ENCODE measurements around the gene SPATA2. TPM values are rescaled to one million over a fixed set of nuclear protein-coding genes. Genes with fewer than 3 reads are reported as not detected.

Gene SPATA2
- total RNA-seq, 1 donor = 3.3 TPM

- DNase-seq (ENCODE audit: insufficient read length, low spot score, missing footprints) = no peak
- Histone ChIP-seq H3K4me1 (ENCODE audit: insufficient read depth, low read length) (no peaks in the 10 kb centered on the region), H3K27ac (ENCODE audit: low read depth, low read length) (no peak overlapping the region)
These were observed 10.6 kb upstream of the SPATA2 start for GRCh38 chr20:49925901-49926454.

GRCh38 chr20:49924247-49924646, 8.9 kb upstream of the SPATA2 start:
- Histone ChIP-seq H3K4me3 (ENCODE audit: insufficient read depth, low read length) (no peak overlapping the region), H4K20me1 (ENCODE audit: insufficient read depth, low read length) (no peaks in the 10 kb centered on the region), H3K27ac (ENCODE audit: low read depth, low read length) (no peak overlapping the region), H3K36me3 (ENCODE audit: insufficient read depth, low read length) (no peaks in the 10 kb centered on the region), H3K4me1 (ENCODE audit: insufficient read depth, low read length) (no peaks in the 10 kb centered on the region), H3K4me2 (ENCODE audit: insufficient read depth, low read length) (no peak overlapping the region), H3K79me2 (ENCODE audit: insufficient read depth, low read length) (no peaks in the 10 kb centered on the region), H3K9me3 (ENCODE audit: low read depth, low read length) (no peaks in the 10 kb centered on the region), H2AFZ (ENCODE audit: low read length) (no peak overlapping the region), H3K27me3 (ENCODE audit: insufficient read depth, low read length) (no peaks in the 10 kb centered on the region)
- TF ChIP-seq CTCF (IDR thresholded peaks at IDR 0.05; ENCODE audit: extremely low read depth, low read depth, low read length) = no peak
- no peak for DNase-seq (ENCODE audit: insufficient read length, low spot score, missing footprints)

More at GRCh38 chr20:49925901-49926454, 10.6 kb upstream of the SPATA2 start:
- Histone ChIP-seq H3K27me3 (ENCODE audit: insufficient read depth, low read length) (no peaks in the 10 kb centered on the region), H3K36me3 (ENCODE audit: insufficient read depth, low read length) (no peaks in the 10 kb centered on the region), H3K4me3 (ENCODE audit: insufficient read depth, low read length) (no peak overlapping the region), H3K9me3 (ENCODE audit: low read depth, low read length) (no peaks in the 10 kb centered on the region), H2AFZ (ENCODE audit: low read length) (no peak overlapping the region), H3K4me2 (ENCODE audit: insufficient read depth, low read length) (no peak overlapping the region), H3K79me2 (ENCODE audit: insufficient read depth, low read length) (no peaks in the 10 kb centered on the region), H4K20me1 (ENCODE audit: insufficient read depth, low read length) (no peaks in the 10 kb centered on the region)
- TF ChIP-seq CTCF (IDR thresholded peaks at IDR 0.05; ENCODE audit: extremely low read depth, low read depth, low read length) = no peak

GRCh38 chr20:49919461-49919860, 4.1 kb upstream of the SPATA2 start:
- no peak overlapping the region for H3K4me3 ChIP-seq (ENCODE audit: insufficient read depth, low read length)
- no peak for TF ChIP-seq CTCF (IDR thresholded peaks at IDR 0.05; ENCODE audit: extremely low read depth, low read depth, low read length)
- H3K4me2 ChIP-seq (ENCODE audit: insufficient read depth, low read length) = no peak overlapping the region
- H3K27me3 ChIP-seq (ENCODE audit: insufficient read depth, low read length) = no peaks in the 10 kb centered on the region
- H3K27ac ChIP-seq (ENCODE audit: low read depth, low read length) = no peak overlapping the region
- H3K36me3 ChIP-seq (ENCODE audit: insufficient read depth, low read length) = no peaks in the 10 kb centered on the region
- peaks cover 6% of the 10 kb centered on the region for H4K20me1 ChIP-seq (ENCODE audit: insufficient read depth, low read length)
- H3K4me1 ChIP-seq (ENCODE audit: insufficient read depth, low read length) = peaks cover 13% of the 10 kb centered on the region
- H3K9me3 ChIP-seq (ENCODE audit: low read depth, low read length) = no peaks in the 10 kb centered on the region
- H3K79me2 ChIP-seq (ENCODE audit: insufficient read depth, low read length) = peaks cover 9% of the 10 kb centered on the region
- DNase-seq (ENCODE audit: insufficient read length, low spot score, missing footprints) = no peak
- H2AFZ ChIP-seq (ENCODE audit: low read length) = no peak overlapping the region

- H3K36me3 ChIP-seq (ENCODE audit: insufficient read depth, low read length) = no peaks in the 10 kb centered on the region
- H3K4me3 ChIP-seq (ENCODE audit: insufficient read depth, low read length) = no peak overlapping the region
- H3K27me3 ChIP-seq (ENCODE audit: insufficient read depth, low read length) = no peaks in the 10 kb centered on the region
- no peaks in the 10 kb centered on the region for H3K9me3 ChIP-seq (ENCODE audit: low read depth, low read length)
- H3K4me2 ChIP-seq (ENCODE audit: insufficient read depth, low read length) = no peak overlapping the region
- no peak overlapping the region for H3K27ac ChIP-seq (ENCODE audit: low read depth, low read length)
- H3K4me1 ChIP-seq (ENCODE audit: insufficient read depth, low read length) = peaks cover 18% of the 10 kb centered on the region
- H3K79me2 ChIP-seq (ENCODE audit: insufficient read depth, low read length) = peaks cover 13% of the 10 kb centered on the region
- DNase-seq (ENCODE audit: insufficient read length, low spot score, missing footprints) = no peak
- no peak for TF ChIP-seq CTCF (IDR thresholded peaks at IDR 0.05; ENCODE audit: extremely low read depth, low read depth, low read length)
- H2AFZ ChIP-seq (ENCODE audit: low read length) = no peak overlapping the region
- H4K20me1 ChIP-seq (ENCODE audit: insufficient read depth, low read length) = peaks cover 10% of the 10 kb centered on the region
These were observed 3.7 kb upstream of the SPATA2 start for GRCh38 chr20:49919009-49919408.

All from osteoblast (primary cell).